Left cardiac atrium (tissue), 4 donors: Measurements from ENCODE around the gene SND1. TPM values are rescaled to one million over a fixed set of nuclear protein-coding genes. Genes with fewer than 3 reads are reported as not detected.

Experiments used
- ATAC-seq, 2 donors: fragments of 200-7000 bp; cut with Tn5 transposase; one replicate each; pipeline ENCODE4 v1.9.1; 2020; ENCODE audit warnings: mild to moderate bottlenecking in 2 of 2, moderate library complexity in 2 of 2
- DNase-seq: peaks from one replicate; pipeline ENCODE4 v3.0.0-alpha.2; 2020
- intact Hi-C, 2 donors: fragments of 100-400 bp; cut with DNase I; formaldehyde crosslinking; loops; one replicate each; pipeline versions ENCODE4 v1.14.1 to v1.15.1; 2022 to 2023
- total RNA-seq, 2 donors: library from RNA; stranded (reverse); fragmentation: NEBNext Ultra II Directional; extraction: Animal tissue kit (Norgen Biotek cat#: 25700); gene quantifications; one replicate each; pipeline ENCODE4 v1.2.1, GENCODE V29; 2021
- donor health status: DM: no; HTN: yes; CAD: no.
- donor health status: DM: no; HTN: yes; CAD: no; lungs with severe emphysema.
- donor health status: DM: yes; HTN: yes; CAD: no.
- donor health status: Dilated cardiomyopathy.

The SND1 gene
- total RNA-seq, 2 donors from 2014 or later: 91.8 to 111 TPM

- no peak for DNase-seq
- no peak for ATAC-seq
- intact Hi-C loops: no loop called here
These were observed 159.0 kb downstream of the SND1 start for GRCh38 chr7:127810696-127811660.

GRCh38 chr7:127812540-127812939, 160.5 kb downstream of the SND1 start:
- no peak for DNase-seq
- intact Hi-C loops: no loop called here
- ATAC-seq: peak in 1 of 2 donors; percentile 36

- ATAC-seq: no peak
- intact Hi-C loops: no loop called here
- no peak for DNase-seq
These were observed 162.1 kb downstream of the SND1 start for GRCh38 chr7:127813991-127814541.

GRCh38 chr7:127815631-127816145, 163.7 kb downstream of the SND1 start:
- no peak for DNase-seq
- no peak for ATAC-seq
- intact Hi-C loops: no loop called here

- intact Hi-C loops: no loop called here
- ATAC-seq (no peak), DNase-seq (no peak)
These were observed 164.6 kb downstream of the SND1 start for GRCh38 chr7:127816354-127817190.

GRCh38 chr7:127817466-127817865, 165.5 kb downstream of the SND1 start:
- intact Hi-C loops: no loop called here
- DNase-seq: no peak
- ATAC-seq: no peak

- intact Hi-C loops: no loop called here
- ATAC-seq (no peak), DNase-seq (no peak)
These were observed 166.3 kb downstream of the SND1 start for GRCh38 chr7:127818306-127818705.

GRCh38 chr7:127819975-127820731, 168.2 kb downstream of the SND1 start:
- intact Hi-C loops: no loop called here

GRCh38 chr7:127820732-127821085, 168.7 kb downstream of the SND1 start:
- ATAC-seq: no peak
- intact Hi-C loops: no loop called here
- no peak for DNase-seq

More at GRCh38 chr7:127819975-127820731, 168.2 kb downstream of the SND1 start:
- ATAC-seq: peak in 1 of 2 donors; percentile 43
- no peak for DNase-seq

- no peak for DNase-seq
- ATAC-seq: no peak
- intact Hi-C loops: no loop called here
These were observed 169.2 kb downstream of the SND1 start for GRCh38 chr7:127821146-127821545.

- intact Hi-C loops: no loop called here
- ATAC-seq (no peak), DNase-seq (no peak)
These were observed 171.0 kb downstream of the SND1 start for GRCh38 chr7:127822822-127823508.

- DNase-seq (no peak), ATAC-seq (no peak)
- intact Hi-C loops: no loop called here
These were observed 172.7 kb downstream of the SND1 start for GRCh38 chr7:127824682-127825081.

GRCh38 chr7:127828843-127829500, 177.0 kb downstream of the SND1 start:
- ATAC-seq: no peak

GRCh38 chr7:127831318-127832219, 179.6 kb downstream of the SND1 start:
- no peak for ATAC-seq
- no peak for DNase-seq
- intact Hi-C loops: no loop called here

More at GRCh38 chr7:127828843-127829500, 177.0 kb downstream of the SND1 start:
- DNase-seq: no peak
- intact Hi-C loops: no loop called here

- ATAC-seq: no peak
- no peak for DNase-seq
- intact Hi-C loops: no loop called here
These were observed 180.6 kb downstream of the SND1 start for GRCh38 chr7:127832592-127832991.

GRCh38 chr7:127833641-127834040, 181.6 kb downstream of the SND1 start:
- ATAC-seq (no peak), DNase-seq (no peak)
- intact Hi-C loops: no loop called here

GRCh38 chr7:127835679-127836078, 183.7 kb downstream of the SND1 start:
- DNase-seq: no peak
- no peak for ATAC-seq
- intact Hi-C loops: no loop called here
